IPS-18c (cell line): ENCODE data around the gene ZBTB5.
A peak's percentile ranks its signal among the peaks of the same experiment; 100 is the strongest.
"Not testable (repeated sequence)": the region's sequence is repeated elsewhere in the genome, so short reads cannot be mapped to it uniquely, and the experiment has no call there.

ENCODE experiments used
- H3K4me3 ChIP-seq: 2 replicates; pipeline ENCODE4 v1.7.0; 2013; ENCODE audit warnings: low read depth, mild to moderate bottlenecking, low read length, moderate library complexity; ENCODE audit not compliant: insufficient read depth
- H3K9me3 ChIP-seq: one replicate; pipeline ENCODE4 v1.6.1; 2013; ENCODE audit warnings: mild to moderate bottlenecking, low read length, moderate library complexity; ENCODE audit not compliant: control insufficient read depth, insufficient read depth

Gene ZBTB5

GRCh38 chr9:37465249-37466036, at the start of gene ZBTB5:
Gene ZBTB5, minus strand, starts transcription at chr9:37465450. Its CDS starts 22,899 bp downstream, at chr9:37442551.
- Histone ChIP-seq H3K4me3 (peak within 1 kb of the TSS; percentile 59), H3K9me3 (no peaks in the 10 kb centered on the region)

GRCh38 chr9:37514999-37515398, 49.7 kb upstream of the ZBTB5 start:
- no peaks in the 10 kb centered on the region for H3K9me3 ChIP-seq
- H3K4me3 ChIP-seq: no peak overlapping the region

GRCh38 chr9:37514415-37514814, 49.2 kb upstream of the ZBTB5 start:
- H3K4me3 ChIP-seq, H3K9me3 ChIP-seq: not testable (repeated sequence)

- Histone ChIP-seq H3K4me3 (no peak overlapping the region), H3K9me3 (no peaks in the 10 kb centered on the region)
Measured at GRCh38 chr9:37512437-37512836, 47.2 kb upstream of the ZBTB5 start.

- no peak overlapping the region for H3K4me3 ChIP-seq
- peaks cover 3% of the 10 kb centered on the region for H3K9me3 ChIP-seq
Measured at GRCh38 chr9:37511016-37512010, 46.1 kb upstream of the ZBTB5 start.

GRCh38 chr9:37510053-37510452, 44.8 kb upstream of the ZBTB5 start:
- not testable (repeated sequence) for H3K9me3 ChIP-seq, H3K4me3 ChIP-seq

GRCh38 chr9:37509536-37509935, 44.3 kb upstream of the ZBTB5 start:
- H3K4me3 ChIP-seq: no peak overlapping the region
- peaks cover 3% of the 10 kb centered on the region for H3K9me3 ChIP-seq

- H3K9me3 ChIP-seq: peaks cover 3% of the 10 kb centered on the region
- H3K4me3 ChIP-seq: no peak overlapping the region
Measured at GRCh38 chr9:37508834-37509206, 43.6 kb upstream of the ZBTB5 start.

- Histone ChIP-seq H3K4me3 (no peak overlapping the region), H3K9me3 (peaks cover 3% of the 10 kb centered on the region)
Measured at GRCh38 chr9:37508135-37508833, 43.0 kb upstream of the ZBTB5 start.

GRCh38 chr9:37507566-37508134, 42.4 kb upstream of the ZBTB5 start:
- Histone ChIP-seq H3K4me3 (no peak overlapping the region), H3K9me3 (peaks cover 3% of the 10 kb centered on the region)

GRCh38 chr9:37504605-37505004, 39.4 kb upstream of the ZBTB5 start:
- Histone ChIP-seq H3K4me3 (no peak overlapping the region), H3K9me3 (peaks cover 3% of the 10 kb centered on the region)

GRCh38 chr9:37503736-37504135, 38.5 kb upstream of the ZBTB5 start:
- Histone ChIP-seq H3K4me3 (no peak overlapping the region), H3K9me3 (peaks cover 3% of the 10 kb centered on the region)

GRCh38 chr9:37501957-37502596, 36.8 kb upstream of the ZBTB5 start:
- peaks cover 2% of the 10 kb centered on the region for H3K9me3 ChIP-seq
- no peak overlapping the region for H3K4me3 ChIP-seq

- H3K9me3 ChIP-seq: peaks cover 2% of the 10 kb centered on the region
- no peak overlapping the region for H3K4me3 ChIP-seq
Measured at GRCh38 chr9:37499297-37499696, 34.0 kb upstream of the ZBTB5 start.

GRCh38 chr9:37498457-37498856, 33.2 kb upstream of the ZBTB5 start:
- Histone ChIP-seq H3K4me3 (no peak overlapping the region), H3K9me3 (peaks cover 2% of the 10 kb centered on the region)

- H3K9me3 ChIP-seq: peaks cover 2% of the 10 kb centered on the region
- no peak overlapping the region for H3K4me3 ChIP-seq
Measured at GRCh38 chr9:37497320-37497719, 32.1 kb upstream of the ZBTB5 start.

- H3K9me3 ChIP-seq: peaks cover 2% of the 10 kb centered on the region
- H3K4me3 ChIP-seq: no peak overlapping the region
Measured at GRCh38 chr9:37496020-37496419, 30.8 kb upstream of the ZBTB5 start.
